CD14-positive monocyte (primary cell): ENCODE measurements around the gene CHST6. TPM values are rescaled to one million over a fixed set of nuclear protein-coding genes. Genes with fewer than 3 reads are reported as not detected.

Source experiments
- DNase-seq, 3 donors: peaks; one replicate each; pipeline ENCODE4 v3.0.0-alpha.2; 2011 to 2022
- H2AFZ ChIP-seq: 2 replicates; pipeline ENCODE4 v1.6.0; 2012; ENCODE audit warnings: mild to moderate bottlenecking, low read depth, low read length, inconsistent platforms; ENCODE audit not compliant: insufficient read depth, poor library complexity, severe bottlenecking
- H3K27ac ChIP-seq, 2 donors: 1 replicate in 1 of 2; 2 replicates in 1 of 2; pipeline ENCODE4 v1.5.1; 2012 to 2013; ENCODE audit warnings: low read length in 2 of 2, control low read depth in 1 of 2, inconsistent platforms in 1 of 2, low read depth in 1 of 2, mild to moderate bottlenecking in 1 of 2
- H3K27me3 ChIP-seq, 2 donors: one replicate each; pipeline versions ENCODE4 v1.6.0 to v1.6.1; 2011 to 2013; ENCODE audit warnings: low read length in 2 of 2; ENCODE audit not compliant: control insufficient read depth in 2 of 2, insufficient read depth in 2 of 2
- H3K36me3 ChIP-seq, 2 donors: replicated peaks in 1 of 2; 1 replicate in 1 of 2; 2 replicates in 1 of 2; pipeline versions ENCODE4 v1.5.1 to v1.6.1; 2012 to 2013; ENCODE audit warnings: low read length in 2 of 2, control low read depth in 1 of 2, inconsistent platforms in 1 of 2, mild to moderate bottlenecking in 1 of 2; ENCODE audit not compliant: insufficient read depth in 2 of 2, control insufficient read depth in 1 of 2
- H3K4me1 ChIP-seq, 2 donors: 1 replicate in 1 of 2; 2 replicates in 1 of 2; pipeline versions ENCODE4 v1.5.1 to v1.6.1; 2012 to 2013; ENCODE audit warnings: low read length in 2 of 2, control low read depth in 1 of 2, inconsistent platforms in 1 of 2, mild to moderate bottlenecking in 1 of 2, moderate library complexity in 1 of 2; ENCODE audit not compliant: insufficient read depth in 2 of 2, control insufficient read depth in 1 of 2
- H3K4me2 ChIP-seq: replicated peaks from 2 replicates; pipeline ENCODE3; 2012; ENCODE audit warnings: low read length, moderate library complexity, mild to moderate bottlenecking; ENCODE audit not compliant: poor library complexity, severe bottlenecking; ENCODE audit errors: extremely low read depth
- H3K4me3 ChIP-seq, 3 experiments: fragments of 200-600 bp in 1 of 3; sonication (generic) in 1 of 3; replicated peaks in 1 of 3; 1 replicate in 2 of 3; 2 replicates in 1 of 3; pipeline ENCODE4 v1.5.1; 2011 to 2013; ENCODE audit warnings: low read length in 3 of 3, mild to moderate bottlenecking in 3 of 3, control low read depth in 2 of 3, low read depth in 2 of 3, inconsistent platforms in 1 of 3, moderate library complexity in 1 of 3
- H3K79me2 ChIP-seq: 2 replicates; pipeline ENCODE4 v1.6.0; 2012; ENCODE audit warnings: mild to moderate bottlenecking, control low read depth, inconsistent platforms, low read length, moderate library complexity; ENCODE audit not compliant: insufficient read depth
- H3K9ac ChIP-seq: 2 replicates; pipeline ENCODE4 v1.6.0; 2017; ENCODE audit warnings: low read length, mild to moderate bottlenecking; ENCODE audit not compliant: insufficient read depth, poor library complexity, severe bottlenecking
- H3K9me3 ChIP-seq, 2 donors: replicated peaks in 1 of 2; 1 replicate in 1 of 2; 2 replicates in 1 of 2; pipeline versions ENCODE4 v1.5.1 to v1.6.1; 2012 to 2013; ENCODE audit warnings: low read length in 2 of 2, control low read depth in 1 of 2; ENCODE audit not compliant: control insufficient read depth in 1 of 2, insufficient read depth in 1 of 2
- H4K20me1 ChIP-seq: 2 replicates; pipeline ENCODE4 v1.6.0; 2012; ENCODE audit warnings: mild to moderate bottlenecking, low read length, control low read depth, moderate library complexity; ENCODE audit not compliant: insufficient read depth
- H3K27ac Mint-ChIP-seq, 7 donors: one replicate each; pipeline ENCODE4 v1.8.0; 2020; ENCODE audit warnings: mild to moderate bottlenecking in 7 of 7, mixed read lengths in 7 of 7, moderate library complexity in 6 of 7, inconsistent platforms in 2 of 7
- H3K27me3 Mint-ChIP-seq, 3 donors: one replicate each; pipeline ENCODE4 v1.8.0; 2021 to 2022; ENCODE audit warnings: low read depth in 3 of 3, mild to moderate bottlenecking in 3 of 3, mixed read lengths in 3 of 3, moderate library complexity in 3 of 3, inconsistent platforms in 1 of 3
- H3K36me3 Mint-ChIP-seq, 2 donors: one replicate each; pipeline ENCODE4 v1.8.0; 2020; ENCODE audit warnings: mixed read lengths in 2 of 2, inconsistent platforms in 1 of 2, mild to moderate bottlenecking in 1 of 2
- H3K4me1 Mint-ChIP-seq: one replicate; pipeline ENCODE4 v1.8.0; 2020; ENCODE audit warnings: mild to moderate bottlenecking, mixed read lengths
- H3K4me3 Mint-ChIP-seq, 2 donors: one replicate each; pipeline ENCODE4 v1.8.0; 2020; ENCODE audit warnings: mild to moderate bottlenecking in 2 of 2, mixed read lengths in 2 of 2, moderate library complexity in 1 of 2
- H3K9me3 Mint-ChIP-seq, 7 donors: one replicate each; pipeline ENCODE4 v1.8.0; 2020 to 2022; ENCODE audit warnings: mixed read lengths in 7 of 7, mild to moderate bottlenecking in 6 of 7, moderate library complexity in 6 of 7, inconsistent platforms in 2 of 7
- WGBS: methylation state at CpG from one replicate; pipeline ENCODE4 v1.1.5; 2013; ENCODE audit warnings: missing lambda C conversion rate; ENCODE audit not compliant: insufficient coverage; 5-methylcytosine and 5-hydroxymethylcytosine counted together
- intact Hi-C, 2 donors: fragments of 100-400 bp; cut with micrococcal nuclease; formaldehyde crosslinking; loops; one replicate each; pipeline versions ENCODE4 v1.15.0 to v1.15.1; 2023
- polyA plus RNA-seq, 3 donors: library from polyadenylated mRNA; depleted of rRNA in 1 of 3; unstranded in 2 of 3; stranded (reverse) in 1 of 3; fragments of 300-500 nt in 2 of 3; fragments of >200 nt in 1 of 3; fragmentation: Illumina TruSeq in 2 of 3; gene quantifications; 1 replicate in 2 of 3; 2 replicates in 1 of 3; pipeline ENCODE4 v1.2.3, GENCODE V29; 2012 to 2021
- TF ChIP-seq, protein P1 (sequence below): fragments of 200-600 bp; IDR thresholded peaks from one replicate; pipeline ENCODE4 v1.8.0; 2022; ENCODE audit warnings: antibody characterized with exemption, mild to moderate bottlenecking

The CHST6 gene
- polyA plus RNA-seq, 3 donors = 0.03 TPM; not detected in 2

DNA sequence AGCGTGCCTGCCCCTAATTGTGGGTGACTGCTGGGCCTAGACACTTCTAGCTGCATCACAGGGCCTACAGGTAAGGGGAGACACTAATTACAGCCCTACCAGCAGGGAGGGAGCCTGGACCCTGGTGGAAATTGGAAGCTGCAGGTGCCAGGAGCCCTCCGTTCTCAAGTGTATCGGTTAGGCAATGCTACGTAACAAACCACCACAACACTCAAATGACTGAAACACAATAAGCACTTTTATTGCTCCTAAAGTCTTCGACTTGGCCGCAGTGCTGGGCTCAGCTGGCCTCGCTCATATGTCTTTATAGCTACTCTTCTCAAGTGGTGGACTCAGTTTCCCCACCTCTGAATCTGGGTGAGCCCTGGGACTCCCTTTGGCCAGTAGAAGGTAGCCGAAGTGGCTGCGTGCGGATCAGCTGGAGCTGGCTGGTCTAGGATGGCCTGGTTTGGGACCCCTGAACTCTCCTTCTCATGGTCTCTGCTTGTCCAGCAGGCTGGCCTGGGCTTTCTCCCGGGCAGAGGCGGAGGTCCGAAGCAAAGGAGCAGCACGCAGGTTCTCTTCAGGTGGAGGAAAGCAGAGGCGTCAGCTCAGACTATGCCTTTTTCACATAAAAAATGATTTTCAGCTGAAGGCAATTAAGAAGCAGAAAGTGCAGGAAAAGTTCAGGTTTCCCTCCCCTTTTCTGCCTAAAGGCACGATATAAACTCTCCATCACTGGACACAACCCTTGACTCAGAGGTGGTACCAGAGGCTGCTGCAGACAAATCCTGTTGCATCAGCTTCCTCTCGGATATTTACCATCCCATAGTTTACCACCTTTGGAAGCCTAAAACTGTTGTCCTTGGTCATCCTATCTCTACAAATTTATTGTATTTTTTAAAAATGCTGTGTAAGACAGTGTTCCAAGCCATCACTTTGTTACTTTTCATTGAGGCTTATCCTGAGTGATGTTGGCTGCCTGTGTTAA is 22.0 kb downstream of the CHST6 start:
- H3K4me3 Mint-ChIP-seq = no peak overlapping the region
- no peaks in the 10 kb centered on the region for H3K36me3 Mint-ChIP-seq
- H3K4me1 Mint-ChIP-seq = peaks cover 21% of the 10 kb centered on the region
- Histone ChIP-seq H3K4me1 (peaks cover 12 to 21% of the 10 kb centered on the region in 2 donors), H3K27me3 (no peaks in the 10 kb centered on the region), H2AFZ (no peak overlapping the region), H4K20me1 (no peaks in the 10 kb centered on the region), H3K4me2 (no peak overlapping the region), H3K79me2 (no peaks in the 10 kb centered on the region), H3K27ac (no peak overlapping the region), H3K9me3 (peaks cover 0 to 4% of the 10 kb centered on the region in 2 donors), H3K36me3 (no peaks in the 10 kb centered on the region), H3K4me3 (no peak overlapping the region), H3K9ac (no peak overlapping the region)
- no peak overlapping the region for H3K27ac Mint-ChIP-seq
- H3K27me3 Mint-ChIP-seq = peaks cover 2 to 6% (median 4%) of the 10 kb centered on the region in 3 donors
- 97% methylated on average over 16 of the region's 17 CpGs for WGBS
- no peak for DNase-seq
- intact Hi-C loops = loop anchor here in 1 of 2 donors (2.0 kb wide), 1 partner anchor 44 kb away; no protein-coding TSS in a partner anchor
- H3K9me3 Mint-ChIP-seq = peaks cover 0 to 4% (median 2%) of the 10 kb centered on the region in 7 donors
- TF ChIP-seq, protein P1, sequence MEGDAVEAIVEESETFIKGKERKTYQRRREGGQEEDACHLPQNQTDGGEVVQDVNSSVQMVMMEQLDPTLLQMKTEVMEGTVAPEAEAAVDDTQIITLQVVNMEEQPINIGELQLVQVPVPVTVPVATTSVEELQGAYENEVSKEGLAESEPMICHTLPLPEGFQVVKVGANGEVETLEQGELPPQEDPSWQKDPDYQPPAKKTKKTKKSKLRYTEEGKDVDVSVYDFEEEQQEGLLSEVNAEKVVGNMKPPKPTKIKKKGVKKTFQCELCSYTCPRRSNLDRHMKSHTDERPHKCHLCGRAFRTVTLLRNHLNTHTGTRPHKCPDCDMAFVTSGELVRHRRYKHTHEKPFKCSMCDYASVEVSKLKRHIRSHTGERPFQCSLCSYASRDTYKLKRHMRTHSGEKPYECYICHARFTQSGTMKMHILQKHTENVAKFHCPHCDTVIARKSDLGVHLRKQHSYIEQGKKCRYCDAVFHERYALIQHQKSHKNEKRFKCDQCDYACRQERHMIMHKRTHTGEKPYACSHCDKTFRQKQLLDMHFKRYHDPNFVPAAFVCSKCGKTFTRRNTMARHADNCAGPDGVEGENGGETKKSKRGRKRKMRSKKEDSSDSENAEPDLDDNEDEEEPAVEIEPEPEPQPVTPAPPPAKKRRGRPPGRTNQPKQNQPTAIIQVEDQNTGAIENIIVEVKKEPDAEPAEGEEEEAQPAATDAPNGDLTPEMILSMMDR = no peak

DNA sequence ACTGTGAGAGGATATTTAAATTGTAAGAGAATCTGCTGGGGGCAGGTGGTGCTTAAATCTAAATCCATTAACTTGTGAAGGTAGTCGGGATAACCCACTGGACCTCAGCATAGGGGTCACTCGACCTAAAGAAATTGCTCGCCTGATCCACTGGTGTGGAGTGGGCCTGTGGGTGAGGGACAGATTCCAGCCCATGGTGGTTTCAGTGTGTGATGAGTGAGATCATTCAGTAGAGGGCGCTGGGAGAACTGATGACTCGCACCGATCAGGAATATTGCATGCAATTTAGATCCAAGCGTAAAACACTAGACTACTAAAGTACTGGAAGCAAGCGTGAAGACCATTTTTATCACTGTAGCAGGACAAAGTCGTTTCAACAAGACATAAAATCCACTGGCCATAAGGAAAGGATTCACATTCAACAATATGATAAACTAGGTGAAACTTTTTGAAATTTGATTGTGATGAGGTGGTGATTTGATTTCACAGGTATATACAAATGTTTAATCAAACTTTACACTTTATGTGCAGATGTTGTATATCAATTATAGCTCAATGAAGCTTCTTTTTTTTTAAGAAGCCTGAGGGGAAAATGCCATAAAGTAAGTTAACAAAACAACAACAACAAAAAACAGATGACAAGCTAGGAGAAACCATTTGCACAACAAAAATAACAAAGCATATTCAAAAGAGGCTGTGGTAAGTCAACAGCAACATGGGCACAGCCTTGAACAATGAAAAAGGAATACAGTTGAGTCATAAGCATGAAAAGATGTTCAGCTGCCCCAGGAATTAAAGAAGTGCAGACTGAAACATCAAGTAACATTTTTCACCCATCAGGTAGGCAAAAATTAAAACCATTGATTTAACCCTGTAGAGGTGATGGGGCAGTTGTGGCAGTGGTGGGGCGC is 23.3 kb downstream of the CHST6 start:
- DNase-seq = peak; percentile 39 to 69 (median 63)
- H4K20me1 ChIP-seq = no peaks in the 10 kb centered on the region
- WGBS = 20% methylated on average over 2 of the region's 10 CpGs
- H3K27ac ChIP-seq = no peak overlapping the region
- peaks cover 0 to 4% of the 10 kb centered on the region in 2 donors for H3K9me3 ChIP-seq
- TF ChIP-seq, protein P1 = peak; percentile 86
- no peak overlapping the region for H2AFZ ChIP-seq
- no peak overlapping the region for H3K4me3 ChIP-seq
- H3K79me2 ChIP-seq = no peaks in the 10 kb centered on the region
- no peaks in the 10 kb centered on the region for H3K27me3 ChIP-seq
- Mint-ChIP-seq H3K27me3 (peaks cover under 1 to 4% (median 2%) of the 10 kb centered on the region in 3 donors), H3K36me3 (no peaks in the 10 kb centered on the region), H3K9me3 (peaks cover 0 to 9% (median 2%) of the 10 kb centered on the region in 7 donors), H3K4me1 (peaks cover 10% of the 10 kb centered on the region), H3K27ac (peak overlapping the region in 1 of 7 donors; percentile 81), H3K4me3 (no peak overlapping the region)
- peaks cover 12 to 13% of the 10 kb centered on the region in 2 donors for H3K4me1 ChIP-seq
- intact Hi-C loops = loop anchor here in 1 of 2 donors (2.0 kb wide), 1 partner anchor 45 kb away; no protein-coding TSS in a partner anchor
- no peak overlapping the region for H3K4me2 ChIP-seq
- H3K36me3 ChIP-seq = no peaks in the 10 kb centered on the region
- no peak overlapping the region for H3K9ac ChIP-seq
